SH-SY5Y (cell line): Measurements from ENCODE around the gene TMEM37.

Source experiments
- GATA2 ChIP-seq: IDR thresholded peaks from 2 replicates; pipeline ENCODE4 v1.6.1; 2011; ENCODE audit warnings: mild to moderate bottlenecking, low read depth, low read length
- GATA3 ChIP-seq: IDR thresholded peaks from 2 replicates; pipeline ENCODE4 v1.6.1; 2011; ENCODE audit warnings: low read depth, mild to moderate bottlenecking, low read length, moderate library complexity

DNA sequence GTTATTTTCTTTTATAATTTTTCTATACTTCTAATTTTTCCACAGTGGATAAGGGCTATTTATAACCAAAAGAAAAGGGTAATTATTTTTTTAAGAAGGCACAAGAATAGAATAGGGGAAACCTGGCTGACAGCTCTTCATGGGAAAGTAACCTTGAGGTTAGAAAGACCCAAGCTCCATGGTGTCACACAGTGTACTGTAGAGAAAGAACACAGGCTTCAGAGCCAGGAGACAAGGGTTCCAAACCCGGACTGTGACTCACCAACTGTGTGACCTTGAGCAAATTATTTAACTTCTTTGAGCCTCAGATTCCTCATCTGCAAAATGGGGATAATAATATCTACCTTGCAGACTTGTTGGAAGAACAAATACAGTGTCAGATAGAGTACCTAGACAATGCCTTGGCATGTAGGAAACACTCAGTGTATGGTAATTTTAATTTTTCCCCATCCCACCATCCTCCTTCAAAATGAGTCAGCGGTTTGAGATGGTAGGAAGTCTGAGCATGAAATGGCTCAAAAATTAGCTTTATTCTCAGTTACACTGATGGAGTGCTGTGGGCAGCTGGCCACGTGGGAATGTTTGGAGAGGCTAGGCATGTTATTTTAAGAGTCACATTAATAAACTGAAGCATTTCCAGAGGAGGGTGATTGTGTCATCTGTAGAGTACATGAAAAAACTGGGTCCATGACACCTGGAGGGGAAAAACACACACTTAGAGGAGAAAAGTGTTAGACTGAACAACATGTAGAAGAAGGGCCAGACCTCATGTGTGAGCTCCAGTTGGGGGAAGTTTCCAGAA, 36.7 kb downstream of the TMEM37 start:
- TF ChIP-seq GATA2 (no peak), GATA3 (no peak)
